ENCODE data around the gene DAD1. TPM values are rescaled to one million over a fixed set of nuclear protein-coding genes. Genes with fewer than 3 reads are reported as not detected.
"Not testable (repeated sequence)": the region's sequence is repeated elsewhere in the genome, so short reads cannot be mapped to it uniquely, and the experiment has no call there.

DAD1 gene
- total RNA-seq, 1 experiment from 2014 or later: 459 TPM

DNA sequence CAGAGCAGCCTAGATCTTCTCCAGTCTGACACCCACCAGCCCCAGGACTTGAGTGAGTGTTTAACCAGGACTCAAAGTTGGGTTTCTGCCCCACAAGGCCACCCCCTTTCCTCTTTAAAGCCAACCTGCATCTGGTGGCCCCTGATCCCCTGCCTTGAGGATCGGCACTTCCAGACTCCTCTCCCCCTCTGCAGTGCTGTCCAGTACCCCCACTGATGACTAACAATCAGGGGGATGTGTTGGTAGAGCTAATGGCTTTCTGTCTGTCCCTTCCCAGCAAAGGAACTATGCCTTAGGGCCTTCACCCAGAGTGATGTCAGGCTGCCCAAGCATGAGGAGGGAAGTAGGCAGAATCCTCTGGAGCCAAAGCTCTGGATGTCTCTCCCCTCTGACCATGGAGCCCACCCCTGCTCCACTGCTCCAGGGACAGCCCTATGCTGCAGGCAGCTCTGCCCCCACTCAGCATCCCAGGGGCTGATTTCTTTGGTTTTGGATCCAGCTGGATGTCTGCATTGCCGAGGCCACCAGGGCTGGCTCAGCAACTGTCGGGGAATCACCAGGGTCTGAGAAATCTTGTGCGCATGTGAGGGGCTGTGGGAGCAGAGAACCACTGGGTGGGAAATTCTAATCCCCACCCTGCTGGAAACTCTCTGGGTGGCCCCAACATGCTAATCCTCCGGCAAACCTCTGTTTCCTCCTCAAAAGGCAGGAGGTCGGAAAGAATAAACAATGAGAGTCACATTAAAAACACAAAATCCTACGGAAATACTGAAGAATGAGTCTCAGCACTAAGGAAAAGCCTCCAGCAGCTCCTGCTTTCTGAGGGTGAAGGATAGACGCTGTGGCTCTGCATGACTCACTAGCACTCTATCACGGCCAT lies 42.9 kb downstream of the DAD1 start:
- H3K36me3 ChIP-seq (ENCODE audit: insufficient read depth, low read length): no peaks in the 10 kb centered on the region
- no peak overlapping the region for H3K9ac ChIP-seq (ENCODE audit: low read length)
- peaks cover 38% of the 10 kb centered on the region for H3K4me1 ChIP-seq (ENCODE audit: low read length)
- H3K9me2 ChIP-seq (replicated peaks; ENCODE audit: insufficient read depth, low read length): no peaks in the 10 kb centered on the region
- H4K20me1 ChIP-seq (ENCODE audit: insufficient read depth, low read depth, low read length): no peaks in the 10 kb centered on the region
- H3K4me2 ChIP-seq (ENCODE audit: low read depth, low read length, poor library complexity, severe bottlenecking): no peak overlapping the region
- no peak overlapping the region for H3K27ac ChIP-seq (ENCODE audit: low read length)
- H3K79me2 ChIP-seq (ENCODE audit: low read length): no peaks in the 10 kb centered on the region
- no peaks in the 10 kb centered on the region for H3K9me3 ChIP-seq (ENCODE audit: low read length)
- H3K4me3 ChIP-seq (ENCODE audit: low read length): no peak overlapping the region
- DNase-seq: no peak
- H2AFZ ChIP-seq (ENCODE audit: low read length): no peak overlapping the region
- H3K27me3 ChIP-seq (ENCODE audit: low read length): no peaks in the 10 kb centered on the region

- no peaks in the 10 kb centered on the region for H3K9me2 ChIP-seq (replicated peaks; ENCODE audit: insufficient read depth, low read length)
- H3K4me1 ChIP-seq (ENCODE audit: low read length): peaks cover 27% of the 10 kb centered on the region
- H3K9ac ChIP-seq (ENCODE audit: low read length): 0 out of 2 replicates have a peak overlapping the region, but pooled peaks have one; percentile 4
- peak; percentile 78 for DNase-seq
- H3K27me3 ChIP-seq (ENCODE audit: low read length): no peaks in the 10 kb centered on the region
- no peaks in the 10 kb centered on the region for H3K79me2 ChIP-seq (ENCODE audit: low read length)
- H3K9me3 ChIP-seq (ENCODE audit: low read length): no peaks in the 10 kb centered on the region
- peak overlapping the region; percentile 29 for H3K4me2 ChIP-seq (ENCODE audit: low read depth, low read length, poor library complexity, severe bottlenecking)
- H3K36me3 ChIP-seq (ENCODE audit: insufficient read depth, low read length): no peaks in the 10 kb centered on the region
- H3K27ac ChIP-seq (ENCODE audit: low read length): no peak overlapping the region
- no peak overlapping the region for H3K4me3 ChIP-seq (ENCODE audit: low read length)
- no peak overlapping the region for H2AFZ ChIP-seq (ENCODE audit: low read length)
- H4K20me1 ChIP-seq (ENCODE audit: insufficient read depth, low read depth, low read length): no peaks in the 10 kb centered on the region
Measured at GRCh38 chr14:22544881-22545420, 44.1 kb downstream of the DAD1 start.

- Histone ChIP-seq H3K79me2 (ENCODE audit: low read length) (no peaks in the 10 kb centered on the region), H3K9me2 (replicated peaks; ENCODE audit: insufficient read depth, low read length) (no peaks in the 10 kb centered on the region), H4K20me1 (ENCODE audit: insufficient read depth, low read depth, low read length) (no peaks in the 10 kb centered on the region), H3K4me3 (ENCODE audit: low read length) (no peak overlapping the region), H2AFZ (ENCODE audit: low read length) (no peak overlapping the region), H3K27me3 (ENCODE audit: low read length) (no peaks in the 10 kb centered on the region), H3K36me3 (ENCODE audit: insufficient read depth, low read length) (no peaks in the 10 kb centered on the region), H3K9ac (ENCODE audit: low read length) (no peak overlapping the region), H3K4me2 (ENCODE audit: low read depth, low read length, poor library complexity, severe bottlenecking) (peak overlapping the region; percentile 29), H3K27ac (ENCODE audit: low read length) (no peak overlapping the region), H3K4me1 (ENCODE audit: low read length) (peaks cover 22% of the 10 kb centered on the region), H3K9me3 (ENCODE audit: low read length) (no peaks in the 10 kb centered on the region)
- DNase-seq: no peak
Measured at GRCh38 chr14:22544406-22544805, 44.6 kb downstream of the DAD1 start.

DNA sequence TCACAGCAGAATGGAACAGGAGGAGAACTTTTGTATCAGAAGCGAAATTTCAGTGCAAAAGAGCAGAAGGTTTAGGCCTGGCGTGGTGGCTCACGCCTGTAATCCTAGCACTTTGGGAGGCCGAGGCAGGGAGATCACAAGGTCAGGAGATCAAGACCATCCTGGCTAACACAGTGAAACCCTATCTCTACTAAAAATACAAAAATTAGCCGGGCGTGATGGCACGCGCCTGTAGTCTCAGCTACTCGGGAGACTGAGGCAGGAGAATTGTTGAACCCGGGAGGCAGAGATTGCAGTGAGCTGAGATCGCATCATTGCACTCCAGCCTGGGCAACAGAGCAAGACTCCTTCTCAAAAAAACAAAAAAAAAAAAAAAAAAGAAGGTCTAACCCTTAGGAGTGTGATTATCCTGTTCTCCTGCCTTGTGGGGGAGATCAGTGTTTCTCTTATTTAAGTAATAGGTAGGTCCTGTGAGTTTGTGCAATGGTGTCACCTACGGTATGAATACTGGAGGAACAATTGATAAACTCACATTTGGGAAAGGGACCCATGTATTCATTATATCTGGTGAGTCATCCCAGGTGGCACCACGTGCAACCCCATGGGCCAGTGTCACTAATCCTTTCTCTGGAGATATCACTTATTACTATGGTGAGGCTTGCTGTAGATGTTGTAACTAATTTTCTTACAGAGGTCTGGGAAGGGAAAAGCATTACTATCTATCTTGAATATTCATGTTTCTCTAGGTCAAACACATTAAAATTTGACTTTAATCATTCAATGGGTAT lies 45.3 kb downstream of the DAD1 start:
- not testable (repeated sequence) for H3K27me3 ChIP-seq (ENCODE audit: low read length); H2AFZ ChIP-seq (ENCODE audit: low read length); H3K36me3 ChIP-seq (ENCODE audit: insufficient read depth, low read length); H3K9ac ChIP-seq (ENCODE audit: low read length); H3K9me2 ChIP-seq (replicated peaks; ENCODE audit: insufficient read depth, low read length); H3K27ac ChIP-seq (ENCODE audit: low read length); H4K20me1 ChIP-seq (ENCODE audit: insufficient read depth, low read depth, low read length); H3K4me3 ChIP-seq (ENCODE audit: low read length); H3K9me3 ChIP-seq (ENCODE audit: low read length); H3K79me2 ChIP-seq (ENCODE audit: low read length)
- Histone ChIP-seq H3K4me1 (ENCODE audit: low read length) (peaks cover 21% of the 10 kb centered on the region), H3K4me2 (ENCODE audit: low read depth, low read length, poor library complexity, severe bottlenecking) (peak overlapping the region; percentile 29)
- DNase-seq: peak; percentile 63

DNA sequence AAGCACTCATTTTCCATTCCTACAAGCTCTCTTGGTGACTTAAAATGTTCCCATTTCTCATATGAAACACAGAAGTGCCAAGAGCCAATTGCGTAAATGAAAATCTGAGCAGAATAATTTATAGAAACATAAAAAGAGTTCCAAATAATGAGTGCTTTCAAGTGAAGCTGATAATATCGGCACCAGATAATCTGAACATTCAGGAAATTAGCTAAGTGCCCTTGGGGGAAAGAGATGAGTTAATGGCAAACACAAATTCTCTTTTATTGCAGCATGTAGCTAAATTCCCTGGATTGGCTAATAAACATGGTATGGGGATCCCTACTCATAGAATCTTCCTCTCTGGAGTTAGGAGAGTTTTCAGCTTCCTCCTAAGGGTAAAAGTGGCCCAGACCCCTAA lies 46.7 kb downstream of the DAD1 start:
- Histone ChIP-seq H3K36me3 (ENCODE audit: insufficient read depth, low read length) (no peaks in the 10 kb centered on the region), H3K4me2 (ENCODE audit: low read depth, low read length, poor library complexity, severe bottlenecking) (no peak overlapping the region), H3K4me1 (ENCODE audit: low read length) (peaks cover 23% of the 10 kb centered on the region), H4K20me1 (ENCODE audit: insufficient read depth, low read depth, low read length) (no peaks in the 10 kb centered on the region), H3K27me3 (ENCODE audit: low read length) (no peaks in the 10 kb centered on the region), H3K79me2 (ENCODE audit: low read length) (no peaks in the 10 kb centered on the region), H3K4me3 (ENCODE audit: low read length) (no peak overlapping the region), H3K9me2 (replicated peaks; ENCODE audit: insufficient read depth, low read length) (no peaks in the 10 kb centered on the region), H2AFZ (ENCODE audit: low read length) (no peak overlapping the region), H3K9me3 (ENCODE audit: low read length) (no peaks in the 10 kb centered on the region), H3K27ac (ENCODE audit: low read length) (no peak overlapping the region), H3K9ac (ENCODE audit: low read length) (no peak overlapping the region)
- DNase-seq: no peak

DNA sequence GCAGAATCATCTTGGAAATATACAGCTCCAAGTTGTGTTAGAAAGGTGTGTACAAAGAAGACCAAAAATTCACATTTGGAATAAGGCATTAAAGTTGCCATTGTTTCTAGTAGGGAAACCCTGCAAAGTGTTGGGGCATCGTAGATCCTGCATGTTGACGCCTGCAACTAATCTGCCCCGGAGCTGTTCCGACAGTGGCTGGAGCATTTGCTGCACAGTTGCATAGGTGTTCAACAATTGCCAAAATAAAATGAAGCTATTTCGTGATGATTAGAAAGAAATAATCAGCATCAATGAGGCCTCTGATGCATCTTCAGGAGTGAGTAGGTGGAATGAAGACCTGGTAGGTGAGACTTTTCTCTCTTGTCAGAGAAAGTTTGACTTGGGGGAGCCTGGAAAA lies 47.3 kb downstream of the DAD1 start:
- H3K9me3 ChIP-seq (ENCODE audit: low read length): no peaks in the 10 kb centered on the region
- no peaks in the 10 kb centered on the region for H4K20me1 ChIP-seq (ENCODE audit: insufficient read depth, low read depth, low read length)
- no peaks in the 10 kb centered on the region for H3K9me2 ChIP-seq (replicated peaks; ENCODE audit: insufficient read depth, low read length)
- H3K27ac ChIP-seq (ENCODE audit: low read length): no peak overlapping the region
- no peak overlapping the region for H3K4me3 ChIP-seq (ENCODE audit: low read length)
- no peak overlapping the region for H2AFZ ChIP-seq (ENCODE audit: low read length)
- no peaks in the 10 kb centered on the region for H3K79me2 ChIP-seq (ENCODE audit: low read length)
- no peak overlapping the region for H3K4me2 ChIP-seq (ENCODE audit: low read depth, low read length, poor library complexity, severe bottlenecking)
- no peak for DNase-seq
- H3K27me3 ChIP-seq (ENCODE audit: low read length): no peaks in the 10 kb centered on the region
- no peaks in the 10 kb centered on the region for H3K36me3 ChIP-seq (ENCODE audit: insufficient read depth, low read length)
- H3K9ac ChIP-seq (ENCODE audit: low read length): no peak overlapping the region
- H3K4me1 ChIP-seq (ENCODE audit: low read length): peaks cover 29% of the 10 kb centered on the region

GRCh38 chr14:22540811-22541360 lies 48.1 kb downstream of the DAD1 start:
- H3K36me3 ChIP-seq (ENCODE audit: insufficient read depth, low read length): no peaks in the 10 kb centered on the region
- H3K4me3 ChIP-seq (ENCODE audit: low read length): no peak overlapping the region
- H3K27ac ChIP-seq (ENCODE audit: low read length): no peak overlapping the region

GRCh38 chr14:22540293-22540692 lies 48.7 kb downstream of the DAD1 start:
- Histone ChIP-seq H3K4me2 (ENCODE audit: low read depth, low read length, poor library complexity, severe bottlenecking) (no peak overlapping the region), H3K9me2 (replicated peaks; ENCODE audit: insufficient read depth, low read length) (no peaks in the 10 kb centered on the region), H3K4me1 (ENCODE audit: low read length) (peaks cover 25% of the 10 kb centered on the region), H2AFZ (ENCODE audit: low read length) (no peak overlapping the region), H3K9ac (ENCODE audit: low read length) (no peak overlapping the region), H3K79me2 (ENCODE audit: low read length) (no peaks in the 10 kb centered on the region), H3K27ac (ENCODE audit: low read length) (no peak overlapping the region), H4K20me1 (ENCODE audit: insufficient read depth, low read depth, low read length) (no peaks in the 10 kb centered on the region), H3K36me3 (ENCODE audit: insufficient read depth, low read length) (no peaks in the 10 kb centered on the region), H3K27me3 (ENCODE audit: low read length) (no peaks in the 10 kb centered on the region), H3K9me3 (ENCODE audit: low read length) (no peaks in the 10 kb centered on the region), H3K4me3 (ENCODE audit: low read length) (no peak overlapping the region)
- no peak for DNase-seq

More at GRCh38 chr14:22540811-22541360, 48.1 kb downstream of the DAD1 start:
- Histone ChIP-seq H2AFZ (ENCODE audit: low read length) (no peak overlapping the region), H3K4me2 (ENCODE audit: low read depth, low read length, poor library complexity, severe bottlenecking) (no peak overlapping the region), H3K4me1 (ENCODE audit: low read length) (peaks cover 31% of the 10 kb centered on the region), H3K79me2 (ENCODE audit: low read length) (no peaks in the 10 kb centered on the region), H3K27me3 (ENCODE audit: low read length) (no peaks in the 10 kb centered on the region), H3K9ac (ENCODE audit: low read length) (no peak overlapping the region), H3K9me3 (ENCODE audit: low read length) (no peaks in the 10 kb centered on the region), H4K20me1 (ENCODE audit: insufficient read depth, low read depth, low read length) (no peaks in the 10 kb centered on the region), H3K9me2 (replicated peaks; ENCODE audit: insufficient read depth, low read length) (no peaks in the 10 kb centered on the region)
- DNase-seq: no peak

All from Karpas-422 (cell line).